HG02938 (cell line): ENCODE data around the gene HERC3.
A peak's percentile ranks its signal among the peaks of the same experiment; 100 is the strongest.

Experiments used
- ATAC-seq: cut with Tn5 transposase; IDR thresholded peaks from one replicate; pipeline ENCODE4 v1.9.1; 2021; ENCODE audit warnings: mild to moderate bottlenecking, moderate library complexity; ENCODE audit not compliant: unreplicated experiment

The HERC3 gene

DNA sequence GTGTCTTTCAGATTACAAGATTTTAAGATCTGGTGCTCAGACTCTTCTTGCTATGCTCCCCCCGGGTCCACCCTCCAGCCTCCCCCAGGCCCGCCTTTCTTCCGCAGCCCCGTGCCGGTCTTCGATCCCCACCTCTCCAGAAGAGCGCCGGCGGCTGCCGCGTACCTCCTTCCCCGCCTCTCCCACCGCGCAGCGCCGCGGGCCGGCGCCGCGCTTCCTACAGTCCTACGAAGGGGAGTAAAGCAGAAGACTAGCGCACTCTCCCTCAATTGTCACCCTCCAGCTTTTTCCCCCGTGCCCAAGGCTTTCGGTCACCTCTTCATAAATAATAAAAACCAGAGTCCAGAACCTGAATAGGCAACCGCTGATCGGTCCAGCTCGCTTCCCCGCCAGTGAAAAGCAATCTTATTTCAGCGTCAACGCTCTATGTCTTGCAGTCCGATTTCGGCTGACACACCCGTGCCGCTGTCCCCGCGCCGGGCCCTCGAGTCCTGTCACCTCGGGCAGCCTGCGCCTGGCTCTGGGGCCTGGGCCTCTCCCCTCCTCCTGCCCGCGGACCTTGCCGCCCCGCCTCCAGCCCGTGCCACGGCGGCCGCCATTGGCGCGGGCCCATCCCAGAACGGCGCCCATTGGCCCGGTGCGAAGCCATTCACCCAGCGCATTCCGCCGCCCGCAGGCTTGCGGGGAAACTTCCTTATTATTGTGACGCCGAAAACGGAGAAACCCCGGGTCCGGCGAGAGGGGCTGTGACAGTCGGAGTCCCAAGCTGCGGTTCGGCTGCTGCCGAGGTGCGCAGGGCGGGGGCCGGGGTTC lies at the start of gene HERC3:
Gene HERC3, plus strand, starts transcription at position 694 of the 813 bp plus-strand sequence. CDS start 13,344 bp downstream, outside the sequence.
- peak; percentile 95 for ATAC-seq

DNA sequence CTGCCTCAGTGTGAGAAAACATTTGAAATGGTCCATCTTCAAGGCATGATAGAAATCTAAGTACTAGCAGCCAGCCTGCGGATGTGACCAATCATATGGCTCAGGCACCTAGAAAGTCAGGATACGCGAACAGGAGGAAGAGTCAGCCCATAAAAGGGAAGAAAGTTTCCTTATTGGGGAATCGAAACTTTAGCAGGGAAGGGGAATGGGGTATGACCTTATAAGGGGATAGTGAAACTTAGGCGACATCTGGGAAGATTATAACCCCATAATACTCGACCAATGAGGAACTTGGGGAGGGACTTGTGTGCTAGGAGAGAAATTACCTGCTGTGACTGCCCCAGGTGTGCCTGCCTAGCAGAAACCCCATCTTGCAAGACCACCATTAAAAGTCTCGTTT lies 42.5 kb upstream of the HERC3 start:
- no peak for ATAC-seq

DNA sequence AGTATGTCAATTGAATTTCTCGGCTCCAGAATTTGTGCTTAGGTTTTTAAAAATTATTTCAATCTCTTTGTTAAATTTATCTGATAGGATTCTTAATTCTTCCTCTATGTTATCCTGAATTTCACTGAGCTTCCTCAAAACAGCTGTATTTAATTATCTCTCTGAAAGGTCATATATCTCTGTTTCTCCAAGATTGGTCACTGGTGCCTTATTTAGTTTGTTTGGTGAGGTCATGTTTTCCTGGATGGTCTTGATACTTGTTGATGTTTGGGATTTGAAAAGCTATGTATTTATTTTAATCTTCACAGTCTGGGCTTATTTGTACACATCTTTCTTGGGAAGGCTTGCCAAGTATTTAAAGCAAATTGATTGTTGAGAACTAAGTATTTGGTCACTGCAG lies 24.7 kb upstream of the HERC3 start:
- ATAC-seq = no peak

DNA sequence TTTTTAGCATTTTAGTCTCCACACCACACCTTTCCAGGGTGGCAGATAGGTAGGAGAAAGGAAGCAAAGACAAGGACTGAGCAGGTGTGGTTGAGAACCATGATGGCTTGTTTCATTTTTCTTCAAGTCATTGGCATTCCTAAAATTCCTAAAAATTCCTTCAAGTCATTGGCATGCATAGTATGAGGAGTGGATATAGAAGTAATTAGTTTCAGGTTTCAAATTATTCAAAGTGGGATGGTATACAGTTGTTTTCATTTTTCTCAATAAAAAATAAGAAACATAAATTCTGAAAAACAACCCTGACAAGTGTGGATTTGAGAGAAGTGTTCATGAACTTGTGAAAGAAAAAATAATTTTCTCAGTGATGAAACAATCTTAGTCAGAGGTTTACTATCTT lies 22.3 kb upstream of the HERC3 start:
- ATAC-seq = no peak

DNA sequence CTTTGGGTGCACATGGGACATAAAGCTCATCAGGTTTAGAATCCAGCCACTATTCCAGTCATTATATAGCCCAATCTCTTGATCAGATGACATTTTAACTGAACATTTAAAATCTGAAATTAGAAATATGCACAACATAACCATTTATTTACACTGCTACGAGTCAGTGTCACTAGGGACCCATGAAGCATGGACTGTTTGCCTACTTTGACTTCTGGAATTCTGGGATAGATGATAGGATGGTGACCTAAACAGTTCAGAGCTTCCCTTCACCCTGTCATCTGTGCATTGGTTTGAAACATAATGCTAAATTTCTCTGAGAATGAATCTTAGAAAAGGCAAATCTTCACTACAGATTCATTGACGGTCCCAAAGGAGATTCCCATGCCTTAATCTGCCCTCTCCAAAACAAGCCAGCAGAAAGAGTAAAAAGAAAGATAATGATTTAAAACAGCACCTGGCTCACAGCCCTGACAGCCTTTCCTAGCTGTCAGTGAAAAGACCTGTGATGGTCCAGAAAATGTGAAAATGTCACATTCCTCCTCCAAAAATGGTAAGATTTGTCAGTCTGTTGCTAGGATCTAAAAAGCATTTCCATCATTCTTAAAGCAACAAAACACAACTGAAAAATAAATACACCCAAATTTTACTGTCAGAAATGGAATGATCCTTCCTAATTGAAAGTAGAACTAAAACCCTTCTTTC lies 18.9 kb upstream of the HERC3 start:
- ATAC-seq = no peak

DNA sequence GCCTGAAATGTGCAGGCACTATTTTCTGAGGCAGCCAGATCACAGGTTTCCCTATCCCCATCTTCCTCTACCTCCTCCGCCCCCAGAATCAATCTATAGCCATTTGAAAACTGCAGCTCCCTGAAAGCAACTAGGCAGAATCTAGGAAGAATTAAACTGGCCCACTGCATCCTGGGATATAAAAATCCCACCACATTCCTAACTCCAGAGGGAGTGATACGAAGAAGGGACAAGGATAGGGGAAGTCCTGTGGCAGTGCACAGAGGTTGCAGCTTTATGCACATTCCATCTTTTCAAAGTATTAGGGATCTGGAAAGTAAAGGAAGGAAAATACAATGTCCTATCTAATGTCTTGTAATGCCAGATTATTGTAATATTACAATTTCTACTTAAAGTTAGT lies 18.3 kb upstream of the HERC3 start:
- ATAC-seq = no peak

DNA sequence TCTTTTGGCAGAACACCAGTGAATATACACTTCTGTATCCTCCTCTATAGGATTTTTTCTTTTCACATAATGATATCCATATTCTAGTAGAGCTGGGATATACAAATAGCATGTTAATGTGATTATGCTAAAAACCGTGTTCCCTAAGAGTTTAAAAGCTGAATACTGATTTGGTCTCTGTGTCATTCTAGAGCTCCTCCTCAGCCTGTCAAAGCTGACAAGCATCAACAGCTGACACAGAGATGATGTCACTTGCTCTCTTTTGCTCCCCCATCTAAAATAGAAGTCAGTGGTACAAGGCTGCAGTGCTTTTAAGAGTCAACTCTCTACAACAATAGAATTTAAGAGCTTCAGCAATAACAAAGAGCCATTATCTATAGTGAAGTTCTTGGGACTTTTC lies 17.1 kb upstream of the HERC3 start:
- no peak for ATAC-seq

DNA sequence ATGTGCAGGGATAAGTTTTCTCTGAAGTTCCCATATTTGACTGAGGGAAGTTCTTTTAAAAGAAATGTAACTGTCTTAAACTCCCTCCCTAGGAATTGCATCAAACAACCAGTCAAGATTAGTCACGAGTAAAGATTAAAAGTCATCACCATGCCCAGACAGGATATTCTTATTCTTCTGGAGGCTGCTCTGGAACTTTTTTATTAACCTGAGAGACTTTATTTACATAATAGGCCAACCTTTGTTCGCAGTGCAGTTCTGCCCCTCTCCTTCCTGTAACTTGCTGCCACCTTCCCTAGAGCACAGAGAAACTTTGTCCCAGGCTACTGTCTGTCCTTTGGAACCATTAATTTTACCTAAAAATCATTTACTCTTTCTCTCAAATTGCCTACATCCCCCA lies 9.8 kb upstream of the HERC3 start:
- no peak for ATAC-seq

DNA sequence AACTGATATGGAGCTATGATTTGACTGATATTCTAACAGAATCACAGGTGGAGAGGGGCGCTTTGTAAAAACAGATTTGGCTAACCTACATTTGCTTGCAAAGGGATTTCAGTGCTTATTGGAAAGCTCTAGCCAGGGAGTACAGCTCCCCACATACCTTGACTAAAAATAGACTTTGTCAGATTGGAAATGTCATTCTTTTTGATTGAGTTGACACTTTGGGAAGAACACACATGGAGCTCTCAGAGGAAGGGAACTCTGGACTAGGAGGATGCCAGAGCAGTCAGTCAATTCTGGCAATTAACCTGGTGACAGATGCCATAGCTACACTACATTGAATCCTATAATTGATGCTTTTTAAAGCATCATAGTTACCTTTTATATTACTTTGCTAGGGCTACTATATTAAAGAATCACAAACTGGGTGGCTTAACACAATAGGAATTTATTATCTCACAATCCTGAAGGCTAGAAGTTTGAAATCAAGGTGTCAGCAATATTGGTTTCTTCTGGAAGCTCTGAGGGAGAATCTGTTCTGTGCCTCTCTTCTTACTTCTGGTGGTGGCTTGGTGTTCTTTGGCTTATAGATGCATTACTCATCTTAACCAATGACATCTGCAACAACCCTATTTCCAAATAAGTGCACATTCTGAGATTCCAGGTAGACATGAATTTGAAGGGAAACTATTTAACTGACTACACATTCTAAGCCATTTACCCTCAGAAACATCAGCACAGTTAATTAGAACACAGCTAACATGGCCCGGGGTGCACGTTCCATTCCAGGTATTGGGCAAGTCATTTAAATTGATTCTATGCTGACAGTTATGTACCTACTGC lies 8.4 kb upstream of the HERC3 start:
- no peak for ATAC-seq

DNA sequence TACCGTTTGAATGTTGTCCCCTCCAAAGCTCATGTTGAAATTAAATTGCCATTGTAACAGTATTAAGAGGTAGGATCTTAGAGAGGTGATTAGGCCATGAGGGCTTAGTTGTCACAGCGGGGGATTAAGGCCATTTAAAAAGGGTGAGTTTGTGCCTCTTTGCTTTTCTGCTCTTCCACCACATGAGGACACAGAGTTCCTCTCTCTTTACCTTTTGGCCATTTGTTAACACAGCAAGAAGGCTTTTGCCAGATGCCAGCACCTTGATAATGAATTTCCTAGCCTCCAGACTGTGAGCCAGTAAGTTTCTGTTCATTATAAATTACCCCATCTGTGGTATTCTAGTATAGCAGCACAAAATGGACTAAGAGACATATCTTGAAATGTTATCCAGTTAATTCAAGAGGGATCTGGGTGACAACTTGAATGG lies 7.8 kb upstream of the HERC3 start:
- ATAC-seq = no peak

DNA sequence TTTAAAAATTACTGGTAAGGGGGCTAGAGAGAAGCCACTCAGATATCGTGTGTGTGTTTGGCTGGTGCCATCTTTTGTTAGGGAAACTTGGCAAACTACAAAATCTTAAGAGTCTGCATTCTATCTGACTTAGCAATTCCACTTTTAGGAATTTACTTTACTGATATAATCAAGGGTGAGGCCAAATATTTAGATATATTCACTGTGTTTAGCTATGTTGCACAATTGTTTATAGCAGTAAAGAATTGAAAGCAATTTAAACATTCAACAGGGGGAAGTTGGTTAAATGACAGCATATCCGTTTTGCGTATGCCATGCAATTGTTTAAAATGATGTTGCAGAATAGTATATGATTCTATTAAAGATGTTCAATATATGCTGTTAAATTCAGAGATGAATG lies 6.4 kb upstream of the HERC3 start:
- no peak for ATAC-seq

DNA sequence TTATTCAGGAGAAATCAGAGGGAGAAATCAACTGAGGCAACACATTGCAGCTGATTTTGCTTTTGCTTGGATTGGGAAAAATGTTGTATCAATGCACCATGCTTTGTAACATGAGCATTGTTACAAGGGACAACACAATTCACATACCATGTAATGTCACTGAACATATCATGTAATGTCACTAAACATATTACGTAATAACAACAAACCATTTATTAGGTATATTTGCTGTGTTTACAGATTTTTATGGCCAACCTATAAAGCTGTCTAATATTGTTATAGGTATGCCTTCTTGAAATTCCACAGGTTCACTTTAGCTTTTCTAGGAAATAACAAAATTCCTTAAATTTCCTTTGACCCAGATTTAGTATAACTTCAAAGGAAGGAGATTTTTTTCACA lies 5.0 kb upstream of the HERC3 start:
- ATAC-seq = no peak

DNA sequence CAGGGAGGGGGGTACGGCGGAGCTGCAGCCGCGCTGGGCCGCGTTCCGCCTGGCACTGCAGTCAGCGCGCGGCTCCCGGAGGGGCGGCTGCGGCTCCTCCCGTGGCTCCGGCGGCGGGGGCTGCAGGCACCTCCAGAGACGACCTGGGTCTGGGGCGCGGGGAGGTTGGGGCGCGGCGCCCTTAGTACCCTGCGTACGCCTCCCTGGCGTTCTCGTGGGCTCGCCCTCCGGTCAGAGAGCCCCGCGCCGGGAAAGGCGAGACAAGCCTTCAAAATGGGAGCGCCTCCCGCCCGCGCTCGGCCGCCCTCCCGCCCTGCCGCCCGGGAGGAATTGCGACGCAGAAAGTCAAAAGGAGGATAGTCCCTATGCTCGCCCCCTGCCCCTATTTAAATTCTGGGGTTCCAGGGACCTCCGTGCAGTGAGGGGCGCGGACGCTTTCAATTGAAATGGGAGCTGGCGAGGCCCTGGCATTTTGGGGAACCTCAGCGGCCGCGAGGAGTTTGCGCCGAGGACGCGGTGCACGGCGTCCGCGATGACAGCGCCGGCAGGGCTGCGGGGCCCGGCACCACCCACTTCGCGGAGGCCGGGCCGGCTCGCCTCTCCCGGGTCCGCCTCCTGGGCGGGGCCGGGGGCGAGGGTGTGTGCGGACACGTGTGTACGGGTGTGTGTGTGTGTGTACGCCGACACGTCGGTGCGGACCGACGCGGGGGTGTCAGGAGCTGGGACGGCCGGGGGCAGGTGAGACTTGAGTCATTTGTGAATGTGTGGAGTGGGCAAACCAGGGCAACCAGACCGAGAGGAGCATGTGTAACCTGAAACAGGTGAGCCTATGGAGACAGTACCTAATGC lies 544 bp downstream of the HERC3 start:
- ATAC-seq = peak; percentile 61

DNA sequence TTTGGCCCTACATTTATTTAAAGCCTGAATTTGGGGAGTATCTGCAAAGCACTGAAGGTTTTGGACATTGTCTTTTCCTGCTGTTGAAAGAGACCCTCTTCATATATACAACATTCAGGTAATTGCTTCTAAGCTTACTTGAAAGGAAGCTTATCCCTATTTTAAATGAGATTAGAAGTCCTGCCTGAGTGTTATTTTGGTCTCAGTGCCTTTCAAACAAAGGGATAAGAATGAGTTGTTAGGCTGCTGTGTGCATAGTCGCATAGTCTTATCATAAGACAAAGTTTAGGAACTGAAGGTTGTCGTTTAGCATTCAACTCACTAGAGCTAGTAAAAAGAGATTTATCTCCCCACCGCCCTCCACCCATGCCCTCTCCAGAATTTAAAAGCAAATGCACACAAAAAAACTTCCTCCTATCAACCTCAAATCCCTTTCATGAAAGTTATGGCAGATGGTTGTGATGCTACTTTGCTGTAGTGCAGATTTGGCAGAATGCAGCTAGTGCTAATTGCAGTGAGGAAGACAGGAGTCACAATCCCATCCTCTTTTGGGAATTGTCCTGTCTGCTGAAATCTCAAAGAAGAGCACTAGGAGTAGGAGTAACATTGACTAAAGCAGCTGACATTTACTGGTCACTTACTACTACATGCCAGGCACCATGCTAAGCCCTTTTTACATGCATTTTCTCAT lies 5.8 kb downstream of the HERC3 start:
- ATAC-seq = no peak

DNA sequence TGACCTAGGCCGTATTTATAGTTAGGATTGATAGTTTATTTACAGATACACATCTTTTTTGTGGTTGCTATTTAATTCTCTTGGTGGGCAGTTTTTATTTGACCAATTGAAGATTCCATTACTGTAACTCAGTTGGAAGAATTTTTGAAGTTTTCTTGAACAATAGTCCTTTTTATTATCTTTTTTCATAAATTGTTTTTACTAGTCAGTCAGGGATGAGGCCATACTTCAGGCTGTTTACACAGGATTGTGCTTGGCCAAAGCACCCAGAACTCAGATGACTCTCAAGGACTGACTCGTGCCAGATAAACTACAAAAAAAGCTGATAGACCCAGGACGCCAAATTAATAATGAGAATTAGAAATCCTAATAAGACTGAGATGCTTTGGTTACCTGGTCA lies 7.0 kb downstream of the HERC3 start:
- no peak for ATAC-seq

DNA sequence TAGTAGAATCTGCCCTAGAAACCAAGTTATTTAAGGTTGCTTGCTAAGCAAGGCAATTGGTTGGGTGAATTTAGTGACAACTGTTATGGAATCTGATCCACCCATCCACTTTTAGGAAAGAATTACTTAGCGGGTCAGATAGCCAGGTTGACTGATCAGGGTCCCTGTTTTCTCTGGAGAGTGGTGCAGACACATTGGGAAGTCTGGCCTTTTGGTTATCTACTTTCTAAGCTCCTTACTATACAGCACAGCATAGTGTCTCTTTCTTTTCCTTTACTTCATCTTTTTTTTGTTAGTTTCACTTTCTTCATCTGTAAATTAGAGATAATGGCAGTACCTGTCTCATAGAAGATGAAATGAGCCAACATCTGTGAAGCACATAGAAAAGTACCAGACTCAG lies 7.4 kb downstream of the HERC3 start:
- ATAC-seq = no peak

DNA sequence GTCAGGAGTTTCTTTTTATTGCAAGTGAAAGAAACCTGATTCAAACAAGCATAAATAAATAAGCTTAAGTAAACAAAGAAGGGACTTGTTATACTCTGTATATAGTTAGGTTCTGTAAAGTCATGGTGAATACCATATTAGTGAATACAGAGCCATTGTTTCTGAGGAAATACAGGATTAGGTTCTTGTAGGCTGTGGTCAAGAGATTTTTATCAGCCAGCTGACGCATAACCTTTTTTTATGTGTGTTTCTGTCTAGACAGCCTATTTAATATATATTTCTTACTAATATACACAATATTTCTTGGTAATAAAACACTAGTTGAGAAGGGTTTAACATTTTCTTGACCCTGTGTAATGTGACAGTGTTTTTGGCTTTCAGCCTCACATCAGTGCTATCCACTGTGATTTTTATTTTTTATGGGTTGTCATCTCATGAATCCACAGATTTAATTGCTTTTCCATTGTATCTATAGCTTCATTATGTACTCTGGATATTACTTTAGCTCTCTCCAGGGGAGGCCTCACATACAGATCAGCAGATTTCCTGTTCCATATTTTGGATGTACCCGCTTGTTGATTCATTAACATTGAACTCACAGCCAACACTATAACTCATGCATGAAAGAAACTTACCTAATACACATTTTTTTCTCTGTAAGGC lies 8.0 kb downstream of the HERC3 start:
- ATAC-seq = no peak

DNA sequence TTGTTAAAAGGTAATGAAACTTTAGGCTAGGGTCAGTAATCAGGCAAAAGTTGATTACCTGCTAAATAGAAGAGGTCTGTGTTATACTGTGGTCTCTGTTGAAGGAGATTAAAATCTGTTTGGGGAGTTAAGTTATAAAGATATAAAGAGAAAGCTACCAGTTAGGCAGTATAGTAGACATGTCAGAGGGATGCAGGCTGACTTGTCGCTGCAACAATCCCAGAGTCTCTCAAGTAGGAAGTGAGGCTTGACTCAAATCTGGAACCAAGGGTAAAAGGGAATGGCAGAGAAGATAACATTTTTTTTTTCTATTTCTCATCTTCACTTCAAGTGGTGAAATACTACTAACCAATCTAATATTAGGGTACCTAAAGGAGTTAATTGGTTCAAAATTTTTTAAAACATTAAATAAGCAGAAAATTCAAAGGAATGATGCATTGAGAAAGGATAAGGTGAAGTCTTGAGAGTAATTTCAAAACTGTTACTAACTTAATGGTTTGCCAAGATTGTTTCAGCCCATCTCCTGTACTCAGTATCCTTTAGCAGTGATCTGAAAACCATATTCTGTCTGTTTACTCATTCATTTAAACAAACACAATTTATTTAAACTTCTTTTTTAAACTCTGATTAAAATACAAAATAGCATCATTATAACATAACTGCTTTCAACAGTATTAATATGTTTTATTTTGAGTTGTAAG lies 12.8 kb downstream of the HERC3 start:
- no peak for ATAC-seq

DNA sequence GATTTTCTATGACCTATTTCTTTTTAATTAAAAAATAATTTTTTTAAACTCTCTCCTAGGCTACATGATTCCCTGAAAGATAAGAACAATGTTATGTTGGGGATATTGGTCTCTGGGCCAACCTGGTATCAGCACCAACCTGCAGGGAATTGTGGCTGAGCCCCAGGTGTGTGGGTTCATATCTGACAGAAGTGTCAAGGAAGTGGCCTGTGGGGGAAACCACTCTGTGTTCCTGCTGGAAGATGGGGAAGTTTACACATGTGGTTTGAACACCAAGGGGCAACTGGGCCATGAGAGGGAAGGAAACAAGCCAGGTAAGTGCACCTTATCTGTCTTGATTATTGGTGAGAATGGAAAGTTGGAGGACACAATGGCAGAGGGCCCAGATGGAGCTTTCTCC lies 13.5 kb downstream of the HERC3 start:
- no peak for ATAC-seq
